Tibial nerve (tissue), 4 donors: ENCODE data around the gene GALNT4.

Experiments used
- CTCF ChIP-seq, 5 experiments: fragments of 200-600 bp in 3 of 5; fragments of 450-650 bp in 2 of 5; sonication (generic) in 3 of 5; IDR thresholded peaks; one replicate each; pipeline ENCODE4 v1.5.1; 2016 to 2019; ENCODE audit warnings: antibody characterized with exemption in 5 of 5, mild to moderate bottlenecking in 3 of 5, moderate library complexity in 2 of 5
- EP300 ChIP-seq, 2 donors: sonication (generic); formaldehyde crosslinking; IDR thresholded peaks; one replicate each; pipeline ENCODE4 v1.6.1; 2017; ENCODE audit warnings: antibody characterized with exemption in 2 of 2, mild to moderate bottlenecking in 1 of 2
- POLR2A ChIP-seq, 2 donors: fragments of 450-650 bp; IDR thresholded peaks; one replicate each; pipeline ENCODE4 v1.6.1; 2017; ENCODE audit warnings: antibody characterized with exemption in 2 of 2, mild to moderate bottlenecking in 2 of 2, moderate library complexity in 2 of 2

- no peak for TF ChIP-seq CTCF (IDR thresholded peaks at IDR 0.05)
- no peak for TF ChIP-seq POLR2A (IDR thresholded peaks at IDR 0.05)
- TF ChIP-seq EP300 (IDR thresholded peaks at IDR 0.05) = no peak
These were observed 49.2 kb downstream of the GALNT4 start for GRCh38 chr12:89475203-89475990.
